DMS153 (cell line): Measurements from ENCODE around the gene ZNF74.
"Not testable (repeated sequence)": the region's sequence is repeated elsewhere in the genome, so short reads cannot be mapped to it uniquely, and the experiment has no call there.

Source experiments
- DNase-seq: peaks from one replicate; lab custom pipeline; 2025; lab: John Stamatoyannopoulos, UW

Gene ZNF74

GRCh38 chr22:20400606-20401375 lies 6.8 kb downstream of the ZNF74 start:
- DNase-seq: no peak

- DNase-seq: no peak
These were observed 7.5 kb downstream of the ZNF74 start for GRCh38 chr22:20401376-20402014.

- DNase-seq: no peak
These were observed 9.2 kb downstream of the ZNF74 start for GRCh38 chr22:20402960-20403778.

GRCh38 chr22:20403779-20404140 lies 9.8 kb downstream of the ZNF74 start:
- DNase-seq: no peak

- no peak for DNase-seq
These were observed 10.9 kb downstream of the ZNF74 start for GRCh38 chr22:20404881-20405280.

GRCh38 chr22:20405291-20405930 lies 11.5 kb downstream of the ZNF74 start:
- DNase-seq: no peak

- DNase-seq: no peak
These were observed 12.2 kb downstream of the ZNF74 start for GRCh38 chr22:20405931-20406685.

- DNase-seq: no peak
These were observed 12.9 kb downstream of the ZNF74 start for GRCh38 chr22:20406686-20407408.

GRCh38 chr22:20407829-20408228 lies 13.9 kb downstream of the ZNF74 start:
- no peak for DNase-seq

- no peak for DNase-seq
These were observed 14.9 kb downstream of the ZNF74 start for GRCh38 chr22:20408891-20409290.

GRCh38 chr22:20409385-20409784 lies 15.4 kb downstream of the ZNF74 start:
- DNase-seq: not testable (repeated sequence)

- no peak for DNase-seq
These were observed 18.7 kb downstream of the ZNF74 start for GRCh38 chr22:20412474-20413216.

GRCh38 chr22:20413217-20414058 lies 19.5 kb downstream of the ZNF74 start:
- DNase-seq: no peak

- DNase-seq: no peak
These were observed 20.1 kb downstream of the ZNF74 start for GRCh38 chr22:20414059-20414440.

- no peak for DNase-seq
These were observed 20.5 kb downstream of the ZNF74 start for GRCh38 chr22:20414450-20414849.

GRCh38 chr22:20415241-20415640 lies 21.3 kb downstream of the ZNF74 start:
- not testable (repeated sequence) for DNase-seq

- DNase-seq: not testable (repeated sequence)
These were observed 21.7 kb downstream of the ZNF74 start for GRCh38 chr22:20415699-20416098.

- DNase-seq: peak; percentile 43
These were observed 24.3 kb downstream of the ZNF74 start for GRCh38 chr22:20418211-20418788.

- DNase-seq: no peak
These were observed 25.7 kb downstream of the ZNF74 start for GRCh38 chr22:20419664-20419951.
